CD4-positive, CD25-positive, alpha-beta regulatory T cell (primary cell): Measurements from ENCODE around the gene SVIP. TPM values are rescaled to one million over a fixed set of nuclear protein-coding genes. Genes with fewer than 3 reads are reported as not detected.
A peak's percentile ranks its signal among the peaks of the same experiment; 100 is the strongest.

Experiments used
- ATAC-seq, 2 donors: fragments of 150-1000 bp; cut with Tn5 transposase; one replicate each; pipeline ENCODE4 v1.10.0; 2021; ENCODE audit warnings: low read depth in 2 of 2, moderate number of reproducible peaks in 2 of 2, moderate library complexity in 1 of 2
- DNase-seq, 3 donors: peaks; one replicate each; pipeline versions ENCODE4 v3.0.0 to v3.0.0-alpha.2; 2012 to 2022; ENCODE audit warnings: mixed read lengths in 1 of 3
- H3K27ac ChIP-seq: one replicate; pipeline ENCODE4 v1.7.0; 2013; ENCODE audit warnings: mild to moderate bottlenecking, low read length; ENCODE audit not compliant: insufficient read depth, poor library complexity, severe bottlenecking
- H3K27me3 ChIP-seq: one replicate; pipeline ENCODE4 v1.7.0; 2013; ENCODE audit warnings: low read length; ENCODE audit not compliant: control insufficient read depth, insufficient read depth
- H3K36me3 ChIP-seq: one replicate; pipeline ENCODE4 v1.7.0; 2013; ENCODE audit warnings: mild to moderate bottlenecking, low read length, moderate library complexity; ENCODE audit not compliant: control insufficient read depth, insufficient read depth
- H3K4me1 ChIP-seq: 2 replicates; pipeline ENCODE4 v1.7.0; 2013; ENCODE audit warnings: mild to moderate bottlenecking, low read length; ENCODE audit not compliant: insufficient read depth, control insufficient read depth, poor library complexity, severe bottlenecking
- H3K4me3 ChIP-seq: one replicate; pipeline ENCODE4 v1.7.0; 2013; ENCODE audit warnings: low read depth, mild to moderate bottlenecking, low read length, moderate library complexity
- H3K9me3 ChIP-seq, 2 experiments: 1 replicate in 1 of 2; 2 replicates in 1 of 2; pipeline ENCODE4 v1.7.0; 2013; ENCODE audit warnings: low read length in 2 of 2, mild to moderate bottlenecking in 1 of 2, moderate library complexity in 1 of 2; ENCODE audit not compliant: control insufficient read depth in 2 of 2
- H3K27ac Mint-ChIP-seq, 3 donors: one replicate each; pipeline ENCODE4 v1.8.0; 2020 to 2022; ENCODE audit warnings: mild to moderate bottlenecking in 3 of 3, mixed read lengths in 3 of 3, moderate library complexity in 2 of 3
- H3K27me3 Mint-ChIP-seq: one replicate; pipeline ENCODE4 v1.8.0; 2022; ENCODE audit warnings: mild to moderate bottlenecking, mixed read lengths
- H3K36me3 Mint-ChIP-seq: one replicate; pipeline ENCODE4 v1.8.0; 2020; ENCODE audit warnings: mixed read lengths
- H3K4me1 Mint-ChIP-seq, 4 donors: one replicate each; pipeline ENCODE4 v1.8.0; 2020 to 2022; ENCODE audit warnings: mixed read lengths in 4 of 4, mild to moderate bottlenecking in 1 of 4
- H3K4me3 Mint-ChIP-seq, 4 donors: one replicate each; pipeline ENCODE4 v1.8.0; 2020 to 2022; ENCODE audit warnings: mild to moderate bottlenecking in 4 of 4, mixed read lengths in 4 of 4, moderate library complexity in 3 of 4
- H3K9me3 Mint-ChIP-seq, 7 donors: one replicate each; pipeline ENCODE4 v1.8.0; 2020 to 2022; ENCODE audit warnings: mixed read lengths in 7 of 7, mild to moderate bottlenecking in 3 of 7, moderate library complexity in 2 of 7
- polyA plus RNA-seq, 4 donors: library from polyadenylated mRNA; unstranded; fragments of 300-500 nt; fragmentation: Illumina TruSeq; gene quantifications; one replicate each; pipeline ENCODE4 v1.2.3, GENCODE V29; 2021
- total RNA-seq: library from RNA; stranded (reverse); gene quantifications from one replicate; pipeline ENCODE4 v1.2.3, GENCODE V29; 2022

SVIP gene
- total and polyA plus RNA-seq, 5 donors from 2014 or later: 28.3 to 34.5 (median 31.6) TPM

GRCh38 chr11:22774716-22775115, 54.9 kb downstream of the SVIP start:
- Histone ChIP-seq H3K27ac (no peak overlapping the region), H3K36me3 (no peaks in the 10 kb centered on the region), H3K4me3 (no peak overlapping the region), H3K4me1 (no peaks in the 10 kb centered on the region), H3K27me3 (no peaks in the 10 kb centered on the region), H3K9me3 (no peaks in the 10 kb centered on the region)
- no peaks in the 10 kb centered on the region for H3K9me3 Mint-ChIP-seq
- no peak overlapping the region for H3K27ac Mint-ChIP-seq
- ATAC-seq (no peak), DNase-seq (peak in 1 of 3 donors; percentile 34)
- H3K27me3 Mint-ChIP-seq: peaks cover 19% of the 10 kb centered on the region
- peaks cover 0 to 4% (median 0%) of the 10 kb centered on the region in 4 donors for H3K4me1 Mint-ChIP-seq
- no peak overlapping the region for H3K4me3 Mint-ChIP-seq
- H3K36me3 Mint-ChIP-seq: no peaks in the 10 kb centered on the region

- Mint-ChIP-seq H3K4me1 (no peaks in the 10 kb centered on the region), H3K4me3 (no peak overlapping the region), H3K27ac (no peak overlapping the region), H3K9me3 (no peaks in the 10 kb centered on the region), H3K27me3 (peaks cover 17% of the 10 kb centered on the region), H3K36me3 (no peaks in the 10 kb centered on the region)
- no peaks in the 10 kb centered on the region for H3K9me3 ChIP-seq
- no peak for DNase-seq
- no peak for ATAC-seq
- H3K27ac ChIP-seq: no peak overlapping the region
- H3K36me3 ChIP-seq: no peaks in the 10 kb centered on the region
- no peaks in the 10 kb centered on the region for H3K27me3 ChIP-seq
- no peaks in the 10 kb centered on the region for H3K4me1 ChIP-seq
- no peak overlapping the region for H3K4me3 ChIP-seq
Observed at GRCh38 chr11:22769081-22769480, 60.5 kb downstream of the SVIP start.

Other genes with a start within 250 kb of the SVIP start
- 5.6 TPM for gene FANCF, start 204.0 kb downstream of the SVIP start, total RNA-seq
- gene FANCF, start 204.0 kb downstream of the SVIP start, polyA plus RNA-seq: 10 to 100 TPM; 14.8 to 21.7 (median 17.8) TPM
- 1.0 TPM for gene GAS2, start 163.2 kb downstream of the SVIP start, total RNA-seq
- 1 to 10 TPM; 3.2 to 4.7 (median 3.9) TPM for gene GAS2, start 163.2 kb downstream of the SVIP start, polyA plus RNA-seq
- gene CCDC179, start 30.7 kb upstream of the SVIP start, total RNA-seq: not detected
- gene CCDC179, start 30.7 kb upstream of the SVIP start, polyA plus RNA-seq: not detected